Measurements from ENCODE around the gene TNK1. TPM values are rescaled to one million over a fixed set of nuclear protein-coding genes. Genes with fewer than 3 reads are reported as not detected.

TNK1 gene
- total RNA-seq, 1 experiment from 2014 or later, result 10.1 TPM

DNA sequence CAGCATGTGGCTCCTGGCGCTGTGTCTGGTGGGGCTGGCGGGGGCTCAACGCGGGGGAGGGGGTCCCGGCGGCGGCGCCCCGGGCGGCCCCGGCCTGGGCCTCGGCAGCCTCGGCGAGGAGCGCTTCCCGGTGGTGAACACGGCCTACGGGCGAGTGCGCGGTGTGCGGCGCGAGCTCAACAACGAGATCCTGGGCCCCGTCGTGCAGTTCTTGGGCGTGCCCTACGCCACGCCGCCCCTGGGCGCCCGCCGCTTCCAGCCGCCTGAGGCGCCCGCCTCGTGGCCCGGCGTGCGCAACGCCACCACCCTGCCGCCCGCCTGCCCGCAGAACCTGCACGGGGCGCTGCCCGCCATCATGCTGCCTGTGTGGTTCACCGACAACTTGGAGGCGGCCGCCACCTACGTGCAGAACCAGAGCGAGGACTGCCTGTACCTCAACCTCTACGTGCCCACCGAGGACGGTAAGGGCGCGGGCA is 27.4 kb downstream of the TNK1 start:
- no peak overlapping the region for H4K91ac ChIP-seq (ENCODE audit: insufficient read length, low read depth, low read length)
- WGBS (ENCODE audit: extremely low coverage, insufficient read length, low lambda C conversion rate), result no CpG with 5 or more reads among the region's 58 CpGs

More for the DNA sequence above, 27.4 kb downstream of the TNK1 start:
- Histone ChIP-seq H2BK5ac (ENCODE audit: insufficient read length, low read length) (no peak overlapping the region), H3K23me2 (ENCODE audit: insufficient read length, low read depth, low read length, poor library complexity, severe bottlenecking) (peaks cover 5% of the 10 kb centered on the region), H3K4me1 (ENCODE audit: insufficient read depth, low read length) (no peaks in the 10 kb centered on the region; the same call in 1 of the 2 replicates), H3K27me3 (ENCODE audit: insufficient read depth, low read length) (no peaks in the 10 kb centered on the region), H2BK15ac (ENCODE audit: low read depth, low read length) (no peak overlapping the region; the same call in 1 of the 2 replicates), H2BK120ac (ENCODE audit: low read depth, low read length, poor library complexity, severe bottlenecking) (no peak overlapping the region), H3K9ac (ENCODE audit: extremely low read depth, insufficient read length, low read length) (no peak overlapping the region), H4K8ac (replicated peaks; ENCODE audit: insufficient read length, low read depth, low read length) (no peak overlapping the region), H4K5ac (ENCODE audit: insufficient read length, low read depth, low read length) (no peak overlapping the region), H3K4me2 (ENCODE audit: insufficient read depth, insufficient read length, low read length) (no peak overlapping the region), H3K9me3 (ENCODE audit: control insufficient read depth, low read depth, low read length) (no peaks in the 10 kb centered on the region), H2AFZ (ENCODE audit: low read length) (no peak overlapping the region), H3K79me1 (ENCODE audit: insufficient read depth, low read depth, low read length, poor library complexity, severe bottlenecking) (no peaks in the 10 kb centered on the region), H3K14ac (ENCODE audit: insufficient read depth, low read length) (no peak overlapping the region), H2AK5ac (ENCODE audit: insufficient read length, low read length) (no peak overlapping the region), H4K20me1 (ENCODE audit: control insufficient read depth, insufficient read depth, insufficient read length) (no peaks in the 10 kb centered on the region), H3K79me2 (ENCODE audit: insufficient read depth, low read length) (no peaks in the 10 kb centered on the region), H2BK20ac (ENCODE audit: low read depth, low read length, poor library complexity, severe bottlenecking) (no peak overlapping the region), H3K56ac (ENCODE audit: insufficient read length, low read depth, low read length) (no peak overlapping the region), H2BK12ac (ENCODE audit: insufficient read length, low read depth, low read length) (no peak overlapping the region), H3K23ac (ENCODE audit: insufficient read length, low read depth, low read length) (no peak overlapping the region), H3K27ac (ENCODE audit: insufficient read length, low read depth, low read length) (no peak overlapping the region), H3T11ph (ENCODE audit: low read length) (no peak overlapping the region), H3K4ac (ENCODE audit: low read depth, low read length) (no peak overlapping the region), H3K18ac (ENCODE audit: insufficient read length, low read depth, low read length) (no peak overlapping the region)
- TF ChIP-seq CTCF (conservative IDR thresholded peaks at IDR 0.05), result no peak
- DNase-seq, result no peak
- no peak overlapping the region for H3K27ac Mint-ChIP-seq
- no peak overlapping the region for H3K4me3 Mint-ChIP-seq
- H3K36me3 Mint-ChIP-seq (ENCODE audit: insufficient read depth in 1 of 3, low read depth in 3 of 3), result peaks cover 16 to 36% (median 27%) of the 10 kb centered on the region in 3 experiments
- H3K27me3 Mint-ChIP-seq (ENCODE audit: low read depth), result no peaks in the 10 kb centered on the region
- H3K9me3 Mint-ChIP-seq, result peaks cover 0 to 2% of the 10 kb centered on the region in 2 experiments; a peak in 1 of 5 replicates
- H3K4me1 Mint-ChIP-seq, result peaks cover 18 to 38% of the 10 kb centered on the region in 2 experiments

All from H9 (cell line).